Kidney (tissue), 14 donors: ENCODE results near the gene FAM210A. TPM values are rescaled to one million over a fixed set of nuclear protein-coding genes. Genes with fewer than 3 reads are reported as not detected.

ENCODE experiments used
- DNase-seq, 5 donors: peaks; one replicate each; pipeline ENCODE4 v3.0.0-alpha.2; 2013 to 2020
- FAIRE-seq: peaks from 2 replicates; lab custom pipeline; 2012; peaks lifted over from hg19 to GRCh38; lab: Jason Lieb, UNC
- H3K27ac ChIP-seq, 2 donors: one replicate each; pipeline ENCODE4 v1.7.0; 2013; ENCODE audit warnings: low read depth in 2 of 2, low read length in 2 of 2, inconsistent platforms in 1 of 2
- H3K27me3 ChIP-seq: one replicate; pipeline ENCODE4 v1.7.1; 2013; ENCODE audit warnings: low read length, inconsistent platforms; ENCODE audit not compliant: control insufficient read depth, insufficient read depth
- H3K36me3 ChIP-seq, 3 donors: one replicate each; pipeline versions ENCODE4 v1.7.0 to v1.7.1; 2013; ENCODE audit warnings: low read length in 3 of 3, control low read depth in 1 of 3, inconsistent platforms in 1 of 3; ENCODE audit not compliant: insufficient read depth in 3 of 3, control insufficient read depth in 2 of 3
- H3K4me1 ChIP-seq, 3 donors: one replicate each; pipeline versions ENCODE4 v1.7.0 to v1.7.1; 2013; ENCODE audit warnings: low read length in 3 of 3, inconsistent platforms in 1 of 3, low read depth in 1 of 3; ENCODE audit not compliant: control insufficient read depth in 2 of 3, insufficient read depth in 2 of 3
- H3K4me3 ChIP-seq, 3 donors: one replicate each; pipeline versions ENCODE4 v1.7.0 to v1.8.1; 2013; ENCODE audit warnings: low read length in 3 of 3, control low read depth in 1 of 3, inconsistent platforms in 1 of 3
- H3K9ac ChIP-seq, 3 donors: one replicate each; pipeline versions ENCODE4 v1.7.0 to v1.7.1; 2013; ENCODE audit warnings: low read length in 3 of 3, control low read depth in 1 of 3, inconsistent platforms in 1 of 3
- H3K9me3 ChIP-seq, 3 donors: one replicate each; pipeline versions ENCODE4 v1.7.0 to v1.7.1; 2013; ENCODE audit warnings: low read length in 3 of 3, control low read depth in 1 of 3, inconsistent platforms in 1 of 3; ENCODE audit not compliant: control insufficient read depth in 2 of 3, insufficient read depth in 1 of 3
- CTCF ChIP-seq: IDR thresholded peaks from 3 replicates; pipeline ENCODE4 v1.5.1; 2012; ENCODE audit warnings: mild to moderate bottlenecking, moderate library complexity, borderline replicate concordance; ENCODE audit not compliant: insufficient read depth; ENCODE audit errors: extremely low read depth
- intact Hi-C: fragments of 100-400 bp; cut with DNase I; formaldehyde crosslinking; loops from one replicate; pipeline ENCODE4 v1.11.1; 2022
- polyA plus RNA-seq: library from polyadenylated mRNA; stranded (reverse); fragments of 350-450 nt; fragmentation: Illumina TruSeq; extraction: RNeasy Lipid Tissue Mini Kit (QIAGEN cat#74804); gene quantifications from one replicate; pipeline ENCODE4 v1.2.3, GENCODE V29; 2014; ENCODE audit warnings: low read depth, low replicate concordance; ENCODE audit not compliant: insufficient read depth
- total RNA-seq: library from RNA; stranded (reverse); fragmentation: NEBNext Ultra II Directional; extraction: Animal tissue kit (Norgen Biotek cat#: 25700); gene quantifications from one replicate; pipeline ENCODE4 v1.2.1, GENCODE V29; 2021
- donor health status: control.
- donor health status: control.
- donor health status: control.
- donor health status: control.
- donor health status: control.
- donor health status: DM: yes; HTN: yes; CAD: no.
- donor health status: Normal renal cell carcinoma (clear cell type).

FAM210A gene
- total and polyA plus RNA-seq, 2 donors from 2014 or later, result 13.7 to 18.0 TPM

- intact Hi-C loops, result no loop called here
- H3K27me3 ChIP-seq, result no peaks in the 10 kb centered on the region
- no peaks in the 10 kb centered on the region for H3K9me3 ChIP-seq
- H3K36me3 ChIP-seq, result no peaks in the 10 kb centered on the region
- DNase-seq (peak in 1 of 5 donors; percentile 69), FAIRE-seq (no peak)
- H3K4me1 ChIP-seq, result no peaks in the 10 kb centered on the region
- no peak for TF ChIP-seq CTCF
- no peak overlapping the region for H3K27ac ChIP-seq
- H3K4me3 ChIP-seq, result no peak overlapping the region
- no peak overlapping the region for H3K9ac ChIP-seq
Observed at GRCh38 chr18:13621886-13622619, 104.3 kb downstream of the FAM210A start.

- H3K9me3 ChIP-seq, result no peaks in the 10 kb centered on the region
- DNase-seq (peak in 1 of 5 donors; percentile 68), FAIRE-seq (no peak)
- H3K36me3 ChIP-seq, result no peaks in the 10 kb centered on the region
- no peak for TF ChIP-seq CTCF
- intact Hi-C loops, result no loop called here
- H3K9ac ChIP-seq, result no peak overlapping the region
- no peak overlapping the region for H3K27ac ChIP-seq
- H3K4me1 ChIP-seq, result no peaks in the 10 kb centered on the region
- no peaks in the 10 kb centered on the region for H3K27me3 ChIP-seq
- H3K4me3 ChIP-seq, result no peak overlapping the region
Observed at GRCh38 chr18:13621446-13621849, 104.9 kb downstream of the FAM210A start.

- no peak for DNase-seq
- intact Hi-C loops, result no loop called here
- no peak overlapping the region for H3K4me3 ChIP-seq
- no peaks in the 10 kb centered on the region for H3K36me3 ChIP-seq
- H3K9ac ChIP-seq, result no peak overlapping the region
- no peaks in the 10 kb centered on the region for H3K9me3 ChIP-seq
- H3K4me1 ChIP-seq, result no peaks in the 10 kb centered on the region
- FAIRE-seq, result no peak
- TF ChIP-seq CTCF, result no peak
- no peaks in the 10 kb centered on the region for H3K27me3 ChIP-seq
- no peak overlapping the region for H3K27ac ChIP-seq
Observed at GRCh38 chr18:13620818-13621445, 105.4 kb downstream of the FAM210A start.
